Measurements from ENCODE around the gene NFIA.

NFIA gene

DNA sequence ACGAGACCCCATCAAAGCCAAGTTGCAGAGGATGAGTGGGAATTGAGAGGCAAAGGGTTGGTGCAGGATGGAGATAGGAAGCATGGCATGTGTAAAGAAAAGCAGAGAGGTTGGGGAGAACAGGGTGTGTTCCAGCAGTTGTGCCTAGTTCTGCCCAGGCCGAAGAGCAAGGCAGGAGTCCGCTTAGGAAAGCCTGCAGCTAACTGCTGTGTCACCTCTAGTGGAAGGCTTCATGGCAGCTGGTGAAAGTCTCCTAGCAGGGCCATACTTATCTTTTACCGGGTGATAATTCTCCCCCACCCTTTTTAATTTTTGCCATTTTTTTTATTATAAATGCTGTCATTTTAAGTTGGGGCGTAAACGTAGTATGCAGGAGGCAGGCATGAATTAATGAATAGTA is 93.6 kb downstream of the NFIA start:
- DNase-seq = no peak

DNA sequence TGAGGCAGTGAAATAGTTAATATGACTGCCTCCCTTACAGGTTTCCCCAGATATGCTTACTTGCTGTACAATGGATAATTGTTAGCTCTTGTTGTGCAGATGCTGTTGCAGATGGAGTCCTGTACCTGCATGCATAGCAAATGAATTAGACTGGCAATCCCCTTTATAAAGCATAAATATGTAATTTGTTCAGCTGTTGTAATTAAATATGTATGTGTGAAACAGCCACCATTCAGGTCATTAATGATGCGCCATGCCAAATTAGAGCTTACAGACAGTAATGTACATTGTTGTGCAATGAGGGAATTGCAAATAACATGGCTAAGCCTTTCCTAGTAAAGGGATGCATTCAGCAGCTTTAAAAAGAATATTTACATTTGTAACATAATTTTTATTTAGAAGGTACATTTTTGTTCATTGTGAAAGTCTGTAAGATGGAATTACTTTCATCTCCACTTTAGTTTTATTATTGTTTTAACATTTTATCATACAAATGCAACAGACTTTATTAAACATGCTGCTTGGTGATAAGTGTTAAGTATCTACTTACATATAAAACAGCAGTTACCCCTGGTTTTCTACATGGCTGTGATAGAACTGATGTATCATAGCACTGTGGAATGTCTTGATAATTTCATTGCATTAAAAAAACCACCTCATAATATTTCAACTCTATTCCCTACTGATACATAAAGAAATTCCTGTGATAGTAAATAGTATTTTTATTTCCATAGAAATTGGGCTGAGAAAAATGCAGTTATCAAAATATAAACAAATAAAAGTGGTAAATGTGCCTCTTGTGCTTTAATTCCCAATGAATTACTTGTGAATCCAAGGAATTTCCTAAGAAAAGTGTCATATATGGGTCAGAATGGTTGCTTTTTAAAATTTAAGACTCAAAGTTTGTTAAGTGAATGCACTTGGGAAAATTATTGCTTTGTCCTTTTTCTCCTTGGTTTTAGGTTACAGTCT is 99.0 kb downstream of the NFIA start:
- DNase-seq = no peak

DNA sequence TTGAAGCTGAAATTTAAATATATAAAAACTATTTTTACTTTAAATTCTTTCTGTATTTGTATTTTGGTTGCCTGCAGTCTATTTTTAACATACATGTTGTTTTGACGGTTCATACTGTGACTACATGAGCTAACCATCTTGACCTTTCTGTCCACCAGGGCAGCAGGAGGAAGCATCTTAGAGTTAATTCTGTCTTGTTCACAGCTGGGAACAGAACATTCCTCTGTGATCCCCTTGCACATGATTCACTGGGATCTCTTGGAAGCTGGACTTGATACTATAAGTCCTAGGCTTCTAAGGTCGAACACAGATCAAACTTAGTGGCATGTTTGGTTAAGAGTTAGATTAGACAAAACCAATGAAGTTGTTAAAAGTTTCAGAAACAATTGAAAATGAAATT is 99.7 kb downstream of the NFIA start:
- DNase-seq = no peak

DNA sequence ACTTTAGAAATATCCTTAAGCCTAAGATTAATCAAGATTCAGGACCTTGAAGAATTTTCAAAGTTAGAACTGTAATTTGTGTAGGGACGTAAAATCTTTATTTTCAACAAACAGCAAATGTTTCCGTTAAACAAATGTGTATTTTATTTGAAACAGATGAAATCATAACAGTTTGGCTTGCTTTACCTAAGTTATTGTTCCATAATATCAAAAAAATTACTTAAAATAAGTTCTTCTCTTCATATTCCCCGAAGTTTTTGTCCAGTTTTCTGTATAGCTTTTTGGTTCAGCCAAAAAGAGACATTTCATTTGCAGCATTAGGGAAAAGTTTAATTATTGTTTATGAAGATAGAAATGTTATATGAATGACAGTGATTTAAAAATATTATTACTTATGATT is 100.1 kb downstream of the NFIA start:
- no peak for DNase-seq

DNA sequence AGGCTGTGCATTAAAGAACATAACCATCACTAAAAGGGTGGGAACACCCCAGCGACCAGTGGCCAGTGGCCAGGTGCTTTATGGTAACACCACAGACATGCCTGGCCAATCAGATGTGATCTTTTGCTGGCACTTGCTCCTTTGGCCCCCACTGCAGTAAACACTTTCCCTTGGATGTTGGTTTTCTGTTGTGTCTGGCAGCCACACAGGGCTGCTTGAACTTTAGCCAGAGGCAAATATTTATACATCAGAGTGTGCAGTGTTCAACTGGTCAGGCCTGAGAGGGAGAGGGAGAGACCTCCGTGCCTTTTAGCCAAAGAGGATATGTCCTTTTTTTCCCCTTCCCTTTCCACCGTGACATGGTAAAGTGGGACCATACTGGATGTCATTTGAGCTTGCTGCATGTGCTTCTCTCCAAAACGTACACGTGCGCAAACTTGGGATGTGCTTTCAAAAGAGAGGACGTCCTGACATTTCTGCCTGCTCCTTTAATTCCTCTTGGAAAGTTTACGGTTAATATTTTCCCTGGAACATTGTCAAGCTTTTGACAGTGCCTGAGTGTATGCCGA is 101.2 kb downstream of the NFIA start:
- peak in 32 of 56 donors; percentile 14 to 69 (median 41) for DNase-seq

DNA sequence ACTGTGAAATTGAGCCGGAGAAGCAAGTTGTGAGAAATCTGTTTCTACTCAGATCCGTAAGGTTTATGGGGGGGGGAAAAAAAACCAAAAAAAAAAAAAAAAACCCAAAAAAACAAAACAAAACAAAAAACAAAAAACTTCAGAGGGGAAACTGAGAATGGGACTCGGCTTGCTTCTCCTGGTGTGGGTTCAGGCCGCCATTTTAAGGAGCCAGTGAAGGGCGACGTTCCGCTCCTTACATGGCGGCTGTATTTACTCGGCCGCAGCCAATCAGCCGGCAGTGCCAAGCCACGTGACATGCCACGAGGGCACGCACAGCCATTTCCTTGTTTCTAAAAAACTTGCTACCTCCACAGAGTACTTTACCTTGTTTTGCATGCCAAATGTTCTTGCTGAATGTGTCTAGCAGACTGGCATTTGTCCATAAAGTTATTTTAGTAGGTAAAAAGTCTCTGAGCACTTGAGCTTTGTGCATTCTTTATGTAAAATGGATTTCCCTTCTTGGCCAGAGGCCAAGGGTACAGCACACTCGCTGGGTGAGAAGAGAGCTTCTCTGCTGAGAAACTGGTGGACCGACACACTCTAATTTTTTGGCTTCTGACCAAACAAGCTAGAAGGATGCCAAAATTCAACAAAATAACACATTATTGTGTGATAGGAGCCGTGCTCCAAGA is 101.8 kb downstream of the NFIA start:
- peak in 55 of 56 donors; percentile 28 to 94 (median 85) for DNase-seq

DNA sequence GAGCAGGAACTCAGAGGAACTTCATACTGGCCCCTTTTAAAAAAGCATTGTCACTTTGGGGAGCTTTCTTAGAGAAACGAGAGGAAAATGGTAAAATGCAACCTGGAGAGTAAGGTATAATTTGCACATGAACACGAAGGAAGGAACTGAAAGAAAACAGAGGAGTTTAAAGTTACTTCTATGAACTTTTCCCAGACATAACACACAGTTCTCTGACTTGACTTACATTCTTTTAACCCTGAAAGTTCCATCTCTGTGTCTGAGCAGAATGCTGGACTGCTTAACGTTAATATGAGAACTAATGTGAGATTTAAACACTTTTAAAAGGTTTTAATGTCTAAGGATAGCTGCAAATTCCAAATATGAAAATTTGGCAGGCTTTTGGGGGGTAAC is 102.3 kb downstream of the NFIA start:
- no peak for DNase-seq

DNA sequence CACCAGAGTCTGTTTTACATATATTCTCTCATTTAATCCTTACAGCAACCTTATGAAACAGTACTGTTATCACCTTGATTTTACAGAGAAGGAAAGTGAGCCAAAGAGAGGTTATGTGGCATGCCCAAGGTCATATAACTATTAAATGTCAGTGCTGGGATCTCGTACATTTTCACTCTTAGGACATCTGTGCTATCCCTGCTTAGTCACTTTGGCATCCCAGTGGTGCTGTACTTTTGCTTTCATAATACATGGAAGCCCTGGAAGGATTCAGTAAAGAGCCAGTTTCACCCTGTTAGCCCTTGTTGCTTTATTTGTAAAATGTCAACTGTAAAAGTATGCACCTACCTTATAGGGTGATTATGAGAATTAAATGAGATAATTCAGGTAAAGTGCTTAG is 104.4 kb downstream of the NFIA start:
- DNase-seq = no peak

DNA sequence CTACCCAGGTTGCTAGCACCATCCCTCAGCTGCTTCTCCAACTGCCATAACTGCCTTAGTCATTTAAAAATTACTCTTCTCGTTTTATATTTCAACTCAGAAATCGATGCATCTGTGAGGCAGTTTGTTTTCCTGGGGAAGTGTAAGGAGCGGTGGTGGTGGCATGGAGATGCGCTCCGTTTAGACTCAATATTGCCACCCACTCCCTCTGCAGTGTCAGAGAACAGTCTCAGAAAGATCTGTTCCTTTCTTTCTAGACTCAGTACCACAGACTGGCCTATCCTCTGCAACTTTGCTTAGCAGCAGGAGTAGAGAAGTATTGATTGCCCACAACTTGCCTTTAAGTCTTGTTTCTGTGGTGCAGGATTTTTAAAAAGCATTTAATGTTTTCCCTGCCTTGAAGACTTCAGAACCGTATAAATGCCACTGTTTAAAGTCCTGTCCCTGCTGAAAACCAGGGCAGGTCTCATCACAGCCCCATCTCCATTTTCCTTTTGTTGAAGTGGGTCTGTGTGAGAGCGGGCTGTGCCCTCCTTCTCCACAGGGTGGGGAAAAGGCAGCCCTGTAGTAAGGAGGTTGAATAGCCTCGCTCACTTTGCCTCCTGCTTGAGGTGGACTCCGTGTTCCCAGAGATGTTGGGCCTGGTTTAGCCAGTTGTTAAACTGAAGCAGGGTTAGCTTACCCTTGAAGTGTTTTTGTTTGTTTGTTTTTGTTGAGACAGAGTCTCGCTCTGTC is 105.2 kb downstream of the NFIA start:
- DNase-seq = peak in 14 of 56 donors; percentile 6 to 53 (median 29)

DNA sequence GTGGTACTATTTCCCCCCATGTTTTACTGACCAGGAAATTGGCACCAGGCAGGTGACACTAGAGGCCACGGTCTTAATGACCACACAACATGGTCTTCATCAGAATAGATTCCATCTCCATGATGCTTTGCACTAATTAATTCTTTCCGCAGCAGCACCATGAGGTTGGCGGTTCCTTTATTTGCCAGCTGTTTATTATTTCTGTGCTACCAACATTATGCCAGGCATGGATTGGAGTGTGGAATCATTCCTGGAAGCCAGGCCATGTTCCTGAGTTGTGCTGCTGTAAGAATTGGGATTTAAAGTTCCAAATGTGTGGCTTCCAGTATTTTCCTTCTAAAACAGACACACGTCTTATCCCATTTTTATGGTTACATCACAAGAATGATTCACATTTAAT is 107.8 kb downstream of the NFIA start:
- no peak for DNase-seq

DNA sequence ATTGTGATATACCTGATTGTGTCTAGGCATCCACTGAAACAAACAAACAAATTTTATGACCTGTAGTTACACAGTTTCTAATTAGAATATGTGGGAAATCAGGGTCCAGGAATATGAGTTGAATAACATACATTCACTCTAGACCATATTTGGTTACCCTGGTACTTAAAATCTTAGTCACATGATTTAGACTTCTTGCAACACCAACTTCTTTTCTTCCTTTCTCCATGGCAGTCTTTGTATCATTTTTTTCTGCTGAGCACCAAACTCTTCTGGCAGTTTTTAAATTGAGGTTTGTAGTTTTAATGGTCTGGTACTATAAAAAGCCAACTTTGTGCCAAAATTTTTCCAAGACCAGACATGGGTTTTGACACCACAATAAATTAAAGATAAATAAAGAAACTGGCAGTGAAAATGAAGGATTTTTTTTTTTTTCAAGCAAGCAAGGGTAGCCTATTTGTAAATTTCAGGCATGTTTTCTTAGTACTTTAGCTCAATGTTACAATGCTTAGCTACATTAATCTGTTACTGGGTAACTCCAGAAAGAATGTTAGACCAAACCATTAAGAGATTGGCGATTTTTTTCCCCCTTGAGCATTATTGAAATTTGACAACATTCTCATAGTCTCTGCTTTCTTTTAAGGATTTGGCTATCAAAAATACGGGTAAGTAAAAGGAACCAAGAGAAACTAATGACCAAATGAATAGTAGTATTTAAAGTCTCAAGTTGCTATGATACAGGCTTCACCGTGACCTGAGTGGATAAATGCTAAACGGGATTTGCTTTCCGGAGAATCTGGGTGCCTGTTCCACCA is 108.5 kb downstream of the NFIA start:
- peak in 1 of 56 donors; percentile 20 for DNase-seq

DNA sequence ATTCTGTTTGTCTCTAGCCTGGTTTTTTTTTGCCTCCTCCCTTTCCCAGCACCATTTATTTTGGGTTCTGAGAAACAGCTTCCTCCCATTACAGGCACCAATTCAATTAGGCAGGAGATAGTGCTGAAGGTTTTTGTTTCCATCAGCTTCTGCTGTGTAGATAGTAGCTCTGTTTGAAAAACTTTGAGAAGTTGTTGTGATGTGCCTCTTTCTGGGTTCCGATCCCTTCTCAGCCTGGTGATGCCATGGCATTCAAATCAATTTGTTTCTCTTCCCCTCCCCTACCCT is 109.0 kb downstream of the NFIA start:
- DNase-seq = no peak

DNA sequence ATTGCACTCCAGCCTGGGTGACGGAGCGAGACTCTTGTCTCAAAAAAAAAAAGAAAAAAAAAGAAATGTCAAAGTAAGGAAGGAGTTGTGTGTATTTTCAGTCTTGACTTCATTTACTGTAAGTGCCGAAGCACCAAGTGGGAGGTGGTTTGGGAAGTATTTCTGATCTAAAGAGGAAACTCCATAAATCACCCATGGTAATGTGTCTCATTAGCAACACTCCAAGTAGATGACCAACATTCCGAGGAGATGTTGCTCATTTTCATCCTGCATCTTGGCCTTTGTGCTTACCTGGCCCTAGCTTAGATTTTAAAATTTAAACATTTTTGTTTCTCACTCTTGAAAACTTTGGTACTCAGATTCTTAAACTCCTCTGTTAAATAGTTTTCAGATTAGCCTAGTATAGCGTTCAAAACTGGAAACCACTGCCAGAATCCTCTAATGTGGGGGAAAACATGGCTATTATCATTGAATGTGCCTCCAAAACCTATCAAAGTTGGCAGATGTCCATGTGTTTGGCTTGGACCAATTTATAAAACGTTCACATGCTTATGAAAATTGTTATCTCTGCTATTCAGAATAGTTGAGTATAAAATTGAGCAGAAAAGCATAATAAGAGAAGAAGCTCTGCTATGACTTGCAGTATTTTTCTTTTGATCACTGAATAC is 110.4 kb downstream of the NFIA start:
- no peak for DNase-seq

DNA sequence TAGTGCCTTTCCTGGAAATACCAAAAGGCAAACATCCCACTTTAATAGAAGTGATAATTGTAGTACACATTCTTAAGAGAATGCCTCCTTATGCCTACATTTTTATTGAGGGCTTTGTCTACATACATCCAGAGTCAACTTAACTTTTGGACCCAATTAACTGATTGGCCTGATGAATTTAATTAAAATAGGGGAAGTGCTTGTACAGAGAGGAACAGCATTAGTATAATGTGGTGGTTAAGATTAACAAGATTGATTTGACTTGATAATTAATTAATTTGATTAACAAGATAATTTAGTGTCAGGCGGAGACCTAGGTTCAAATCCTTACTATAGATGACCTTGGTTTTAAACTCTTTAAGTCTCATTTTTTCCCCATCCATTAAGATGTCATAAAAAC is 111.4 kb downstream of the NFIA start:
- DNase-seq = no peak

DNA sequence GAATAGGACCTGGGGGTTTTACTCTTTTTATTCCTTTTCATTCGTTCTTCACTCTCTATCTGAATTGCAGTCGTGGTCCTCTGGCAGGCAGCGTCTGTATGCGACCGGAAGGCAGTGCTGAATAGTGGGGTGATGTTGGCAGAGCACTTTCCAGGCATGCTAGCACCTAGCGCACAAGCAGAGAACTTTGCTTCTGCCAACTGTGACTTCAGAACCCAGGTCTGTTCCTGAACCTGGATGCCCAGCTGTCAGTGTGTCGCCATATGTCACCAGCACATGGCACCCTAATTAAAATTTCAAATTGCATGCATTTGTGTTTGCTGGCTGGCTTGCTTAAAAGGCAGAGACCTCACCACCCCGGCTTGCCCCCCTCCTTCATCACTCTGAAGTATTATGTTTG is 116.2 kb downstream of the NFIA start:
- peak in 4 of 56 donors; percentile 20 to 43 (median 24) for DNase-seq

DNA sequence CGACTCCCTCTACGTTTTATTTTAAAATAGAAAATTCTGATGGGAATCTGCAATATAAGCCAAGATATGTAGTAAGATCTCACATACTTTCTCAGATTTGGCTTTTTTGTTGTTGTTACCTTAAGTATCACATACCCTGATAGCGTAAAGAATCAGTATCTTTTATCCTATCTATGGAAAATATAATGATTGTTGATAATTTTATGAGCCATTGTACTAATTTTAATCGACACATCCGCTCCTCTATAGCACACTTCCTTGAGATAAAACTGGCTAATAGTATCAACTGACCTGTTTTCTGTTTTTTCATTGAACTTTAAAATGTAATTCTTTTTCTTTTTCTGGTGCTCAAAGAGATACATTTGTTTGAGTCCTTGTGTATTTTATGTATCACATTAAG is 118.7 kb downstream of the NFIA start:
- no peak for DNase-seq

DNA sequence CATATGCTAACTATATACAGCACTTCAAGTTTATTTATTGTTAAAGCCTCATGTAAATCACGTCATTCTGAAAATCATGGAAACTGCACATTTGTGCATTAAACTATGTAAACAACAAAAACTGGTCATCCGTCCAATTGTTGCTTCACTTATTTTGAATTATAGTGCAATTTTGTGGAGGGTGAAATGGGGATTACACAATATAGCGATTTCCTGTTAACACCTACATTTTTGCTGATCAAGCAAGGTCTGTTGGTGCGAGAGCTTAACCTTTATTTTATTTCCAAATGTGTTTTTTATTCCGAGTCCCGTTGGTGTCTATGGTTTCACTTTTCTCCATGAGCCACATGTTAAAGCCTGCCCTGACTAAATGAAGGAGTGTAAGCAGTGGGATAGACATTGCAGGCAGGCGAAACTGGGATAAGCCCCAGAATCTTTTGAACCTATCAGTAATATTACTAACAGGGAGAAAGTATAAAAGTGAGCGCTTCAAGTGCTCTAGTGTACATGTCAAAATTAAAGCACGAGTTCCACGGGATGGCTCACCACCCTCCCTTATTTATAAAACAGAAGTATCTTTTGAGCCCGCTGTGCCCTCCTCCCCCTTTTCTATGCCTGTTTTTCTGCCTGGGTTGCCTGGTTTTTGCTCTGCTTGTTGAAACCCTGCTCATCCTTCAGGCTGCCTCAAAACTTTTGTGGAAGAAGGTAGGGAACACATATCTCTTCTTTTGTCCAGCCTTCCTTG is 120.7 kb downstream of the NFIA start:
- no peak for DNase-seq

DNA sequence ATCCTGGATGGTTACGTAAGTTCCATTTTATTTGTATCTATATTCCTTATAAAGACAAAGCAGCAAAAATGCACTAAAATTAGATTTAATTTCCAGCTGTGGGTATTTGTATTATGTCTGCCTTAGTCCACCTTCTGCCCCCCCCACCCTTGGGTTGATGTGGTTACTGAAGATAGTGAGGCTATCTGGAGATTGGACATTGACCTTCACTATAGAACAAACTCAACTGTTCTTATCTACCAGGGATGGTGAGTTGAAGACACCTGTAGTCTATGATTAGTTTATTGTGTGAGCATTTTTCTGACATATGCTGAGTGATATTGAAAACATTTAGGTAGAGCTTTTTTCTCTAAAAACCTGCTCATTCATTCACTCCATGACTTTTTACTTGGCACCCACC is 122.2 kb downstream of the NFIA start:
- DNase-seq = no peak

DNA sequence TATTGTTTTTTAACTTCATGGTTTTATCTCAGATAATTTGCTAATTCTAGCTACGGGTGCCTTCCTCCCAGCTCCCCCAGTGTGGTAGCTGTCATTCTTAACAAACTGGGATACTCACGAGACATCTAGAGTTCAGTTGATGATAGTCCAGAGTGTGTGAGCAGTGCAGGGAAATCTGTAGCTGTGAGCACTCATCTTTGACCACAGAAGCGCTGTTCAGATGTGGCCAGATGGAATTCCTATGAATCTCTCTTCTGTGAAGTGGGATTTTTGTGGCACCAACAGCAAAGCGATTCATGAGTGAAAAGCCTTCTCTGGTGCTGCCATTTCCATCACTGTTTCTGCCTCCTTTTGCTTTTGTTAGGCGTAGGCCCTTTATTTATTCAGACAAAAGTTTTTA is 125.1 kb downstream of the NFIA start:
- no peak for DNase-seq

DNA sequence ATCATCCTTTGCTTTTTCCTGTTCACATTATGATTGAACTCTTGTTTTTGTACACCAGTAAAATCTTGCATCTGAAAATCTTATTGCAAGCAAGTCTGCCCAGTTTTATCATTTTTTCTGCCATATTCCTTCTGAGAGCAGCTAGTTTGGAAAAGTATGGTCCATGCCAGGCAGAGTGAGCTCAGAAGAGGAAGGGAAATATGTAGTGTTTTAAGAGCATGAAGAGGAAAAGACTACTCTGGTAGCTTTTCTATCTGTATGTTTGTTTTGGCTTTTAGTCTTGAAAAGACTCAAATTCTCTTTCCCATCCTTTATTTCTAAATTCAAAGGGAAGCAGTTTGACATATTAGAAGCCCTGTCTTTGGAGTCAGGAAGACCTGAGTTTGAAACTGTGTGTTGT is 125.8 kb downstream of the NFIA start:
- no peak for DNase-seq

All from nucleus accumbens (tissue), 56 donors.